Fibroblast of skin of left quadriceps (primary cell): ENCODE measurements around the gene FADS6.

Source experiments
- DNase-seq, 2 experiments: peaks; one replicate each; pipeline ENCODE4 v3.0.0-alpha.2; 2013; ENCODE audit warnings: low read depth in 2 of 2

FADS6 gene

GRCh38 chr17:74892974-74893911 lies at the start of gene FADS6:
TSS of gene FADS6 (minus strand) at chr17:74893633. CDS start at chr17:74893595, 38 bp downstream.
- no peak for DNase-seq

- no peak for DNase-seq
These were observed 47.8 kb upstream of the FADS6 start for GRCh38 chr17:74941128-74941725.

GRCh38 chr17:74939534-74939933 lies 46.1 kb upstream of the FADS6 start:
- no peak for DNase-seq

GRCh38 chr17:74938194-74938950 lies 44.9 kb upstream of the FADS6 start:
- DNase-seq: no peak

GRCh38 chr17:74937064-74938051 lies 43.9 kb upstream of the FADS6 start:
- no peak for DNase-seq

- no peak for DNase-seq
These were observed 43.0 kb upstream of the FADS6 start for GRCh38 chr17:74936470-74936799.

- no peak for DNase-seq
These were observed 42.4 kb upstream of the FADS6 start, which contains the start of gene OTOP3 for GRCh38 chr17:74935585-74936469. TSS of gene OTOP3 (plus strand) at chr17:74935898. CDS start at chr17:74935922, 24 bp downstream.

GRCh38 chr17:74935048-74935447 lies 41.6 kb upstream of the FADS6 start:
- DNase-seq: no peak

- no peak for DNase-seq
These were observed 37.2 kb upstream of the FADS6 start for GRCh38 chr17:74930535-74931036.

- DNase-seq: no peak
These were observed 35.4 kb upstream of the FADS6 start for GRCh38 chr17:74928786-74929185.

- no peak for DNase-seq
These were observed 31.8 kb upstream of the FADS6 start for GRCh38 chr17:74925242-74925641.

GRCh38 chr17:74924250-74924948 lies 31.0 kb upstream of the FADS6 start, which contains the start of gene OTOP2:
TSS of gene OTOP2 (plus strand) at chr17:74924273. CDS start at chr17:74924633, 360 bp downstream.
- no peak for DNase-seq

- DNase-seq: no peak
These were observed 30.3 kb upstream of the FADS6 start for GRCh38 chr17:74923538-74924249.

- no peak for DNase-seq
These were observed 29.5 kb upstream of the FADS6 start, which contains the start of gene USH1G for GRCh38 chr17:74922694-74923537. TSS of gene USH1G (minus strand) at chr17:74923255. CDS start at chr17:74923073, 182 bp downstream.

GRCh38 chr17:74922172-74922571 lies 28.7 kb upstream of the FADS6 start:
- no peak for DNase-seq

- DNase-seq: no peak
These were observed 28.3 kb upstream of the FADS6 start for GRCh38 chr17:74921769-74922168.

GRCh38 chr17:74921026-74921681 lies 27.7 kb upstream of the FADS6 start:
- no peak for DNase-seq
